RWPE1 (cell line): ENCODE measurements around the gene BBLN.

ENCODE experiments used
- CTCF ChIA-PET: fragments of 350-600 bp; sonication (Branson Sonifier 250); formaldehyde crosslinking; extraction: SDS; loops from one replicate; lab custom pipeline; 2021; lab: Yijun Ruan, JAX
- POLR2A ChIA-PET: fragments of 400-600 bp; formaldehyde crosslinking; extraction: SDS; loops from one replicate; lab custom pipeline; 2020; ENCODE audit warnings: antibody characterized with exemption; ENCODE audit not compliant: low non-redundant PET; lab: Yijun Ruan, JAX
- DNase-seq: peaks from one replicate; pipeline ENCODE4 v3.0.0; 2012; ENCODE audit warnings: low spot score
- H3K27ac ChIP-seq: fragments of 450-650 bp; 2 replicates; pipeline ENCODE4 v1.5.1; 2017
- CTCF ChIP-seq: fragments of 450-650 bp; conservative IDR thresholded peaks from 2 replicates; pipeline ENCODE4 v1.5.1; 2017; ENCODE audit warnings: low read depth, mild to moderate bottlenecking

Gene BBLN

GRCh38 chr9:128145951-128146351, 14.1 kb upstream of the BBLN start:
- CTCF ChIA-PET, result interaction anchor here (1.0 to 1.1 kb wide), 2 partner anchors 9 to 28 kb away, joined by 4 read pairs; no protein-coding TSS in a partner anchor
- POLR2A ChIA-PET, result interaction anchor here (0.7 to 1.3 kb wide), 3 partner anchors 14 to 17 kb away, joined by 3 to 5 read pairs (median 5); partner anchors contain the start of gene BBLN
- H3K27ac ChIP-seq, result no peak overlapping the region
- no peak for DNase-seq
- TF ChIP-seq CTCF, result no peak

- H3K27ac ChIP-seq, result no peak overlapping the region
- no peak for DNase-seq
- CTCF ChIA-PET, result interaction anchor here (0.5 to 1.1 kb wide), 2 partner anchors 10 to 29 kb away, joined by 3 to 4 read pairs; no protein-coding TSS in a partner anchor
- TF ChIP-seq CTCF, result no peak
- POLR2A ChIA-PET, result no interaction called here
These were observed 13.4 kb upstream of the BBLN start for GRCh38 chr9:128146591-128147120.

- H3K27ac ChIP-seq, result peak overlapping the region; percentile 85
- POLR2A ChIA-PET, result interaction anchor here (1.0 kb wide), 1 partner anchor 12 kb away, joined by 3 read pairs; no protein-coding TSS in a partner anchor
- no peak for TF ChIP-seq CTCF
- CTCF ChIA-PET, result interaction anchor here (0.5 kb wide), 1 partner anchor 84 kb away, joined by 3 read pairs; no protein-coding TSS in a partner anchor
- no peak for DNase-seq
These were observed 11.5 kb upstream of the BBLN start for GRCh38 chr9:128148509-128149000.

- DNase-seq, result peak; percentile 96
- POLR2A ChIA-PET, result interaction anchor here (1.0 kb wide), 1 partner anchor 12 kb away, joined by 3 read pairs; no protein-coding TSS in a partner anchor
- CTCF ChIA-PET, result interaction anchor here (0.6 to 1.0 kb wide), 2 partner anchors 24 to 188 kb away, joined by 3 to 4 read pairs; no protein-coding TSS in a partner anchor
- TF ChIP-seq CTCF, result no peak
- H3K27ac ChIP-seq, result peak within 1 kb of the TSS; percentile 85
These were observed 10.9 kb upstream of the BBLN start, which contains the start of gene LCN2 for GRCh38 chr9:128149001-128149701. LCN2 (plus strand) TSS chr9:128149453; CDS start chr9:128149526, 73 bp downstream.

GRCh38 chr9:128149951-128150593, 10.0 kb upstream of the BBLN start:
- no peak for DNase-seq
- POLR2A ChIA-PET, result interaction anchor here (0.5 to 1.1 kb wide), 2 partner anchors 9 to 209 kb away, joined by 3 read pairs; no protein-coding TSS in a partner anchor
- peak overlapping the region; percentile 85 for H3K27ac ChIP-seq
- CTCF ChIA-PET, result interaction anchor here (0.5 to 1.0 kb wide), 2 partner anchors 25 to 60 kb away, joined by 3 to 4 read pairs; no protein-coding TSS in a partner anchor
- no peak for TF ChIP-seq CTCF
